ENCODE results near the gene CAPN2.

CAPN2 gene

DNA sequence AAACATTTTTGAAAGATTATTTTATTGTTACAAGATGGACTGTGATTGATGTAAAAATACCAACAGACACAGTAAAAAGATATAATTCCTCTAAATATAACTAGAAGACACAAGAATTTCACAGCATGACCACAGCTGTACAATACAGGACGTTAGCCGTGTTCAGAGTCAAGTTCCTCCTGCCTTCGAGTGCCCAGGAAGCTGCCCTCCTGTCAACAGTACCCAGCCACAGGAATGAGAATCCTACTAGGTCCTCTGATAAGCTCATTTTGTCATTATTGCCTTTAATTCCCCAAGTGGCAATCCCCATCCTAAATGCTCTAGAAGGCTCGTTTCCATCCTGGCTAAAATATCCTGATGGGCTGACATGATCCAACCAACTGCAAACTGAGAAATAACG lies 16.4 kb upstream of the CAPN2 start:
- Histone ChIP-seq H3K4me3 (ENCODE audit: low read length in 2 of 2) (no peak overlapping the region), H2AK5ac (ENCODE audit: low read depth, low read length) (no peak overlapping the region), H3K36me3 (replicated peaks in 1 of 2; ENCODE audit: control insufficient read depth in 2 of 2, insufficient read depth in 2 of 2, low read length in 2 of 2) (no peaks in the 10 kb centered on the region), H3K27me3 (ENCODE audit: control insufficient read depth in 3 of 3, insufficient read depth in 3 of 3, low read depth in 1 of 3, low read length in 3 of 3) (peaks cover 0 to 5% (median 0%) of the 10 kb centered on the region in 3 experiments), H3K14ac (ENCODE audit: low read length) (peak overlapping the region; percentile 31), H3K9ac (ENCODE audit: low read depth, low read length, poor library complexity) (no peak overlapping the region), H3K23ac (ENCODE audit: low read depth, low read length, poor library complexity) (no peak overlapping the region), H2AFZ (ENCODE audit: low read length) (no peak overlapping the region), H3K27ac (replicated peaks; ENCODE audit: low read length) (no peak overlapping the region), H2BK12ac (ENCODE audit: low read length) (no peak overlapping the region), H3K9me3 (replicated peaks in 1 of 2; ENCODE audit: control insufficient read depth in 2 of 2, insufficient read depth in 1 of 2, low read depth in 1 of 2, low read length in 2 of 2) (no peaks in the 10 kb centered on the region), H3K4me1 (ENCODE audit: control insufficient read depth in 2 of 2, insufficient read depth in 1 of 2, low read depth in 1 of 2, low read length in 2 of 2) (peaks cover 6% of the 10 kb centered on the region in 2 donors), H2BK15ac (ENCODE audit: low read length) (no peak overlapping the region), H2BK120ac (ENCODE audit: low read depth, low read length) (no peak overlapping the region), H4K91ac (ENCODE audit: low read depth, low read length, poor library complexity) (no peak overlapping the region), H3K4me2 (ENCODE audit: insufficient read depth, low read length, poor library complexity, severe bottlenecking) (no peak overlapping the region), H3K79me1 (ENCODE audit: low read depth, low read length) (no peaks in the 10 kb centered on the region), H4K8ac (ENCODE audit: low read depth, low read length) (no peak overlapping the region), H2BK5ac (ENCODE audit: low read length) (no peak overlapping the region), H3K18ac (ENCODE audit: low read length) (no peak overlapping the region), H3K4ac (ENCODE audit: low read length) (no peak overlapping the region)
- no peak for DNase-seq (ENCODE audit: low spot score)
- WGBS, 2 donors (ENCODE audit: extremely low coverage in 2 of 2, insufficient read length in 2 of 2, insufficient replicate concordance in 1 of 2) = no CpG with 5 or more reads among the region's 5 CpGs

- DNase-seq (ENCODE audit: low spot score) = no peak
- no CpG with 5 or more reads among the region's 5 CpGs for WGBS, 2 donors (ENCODE audit: extremely low coverage in 2 of 2, insufficient read length in 2 of 2, insufficient replicate concordance in 1 of 2)
- H3K4me3 ChIP-seq (ENCODE audit: low read length in 2 of 2) = no peak overlapping the region
These were observed 11.9 kb upstream of the CAPN2 start for GRCh38 chr1:223700388-223700918.

DNA sequence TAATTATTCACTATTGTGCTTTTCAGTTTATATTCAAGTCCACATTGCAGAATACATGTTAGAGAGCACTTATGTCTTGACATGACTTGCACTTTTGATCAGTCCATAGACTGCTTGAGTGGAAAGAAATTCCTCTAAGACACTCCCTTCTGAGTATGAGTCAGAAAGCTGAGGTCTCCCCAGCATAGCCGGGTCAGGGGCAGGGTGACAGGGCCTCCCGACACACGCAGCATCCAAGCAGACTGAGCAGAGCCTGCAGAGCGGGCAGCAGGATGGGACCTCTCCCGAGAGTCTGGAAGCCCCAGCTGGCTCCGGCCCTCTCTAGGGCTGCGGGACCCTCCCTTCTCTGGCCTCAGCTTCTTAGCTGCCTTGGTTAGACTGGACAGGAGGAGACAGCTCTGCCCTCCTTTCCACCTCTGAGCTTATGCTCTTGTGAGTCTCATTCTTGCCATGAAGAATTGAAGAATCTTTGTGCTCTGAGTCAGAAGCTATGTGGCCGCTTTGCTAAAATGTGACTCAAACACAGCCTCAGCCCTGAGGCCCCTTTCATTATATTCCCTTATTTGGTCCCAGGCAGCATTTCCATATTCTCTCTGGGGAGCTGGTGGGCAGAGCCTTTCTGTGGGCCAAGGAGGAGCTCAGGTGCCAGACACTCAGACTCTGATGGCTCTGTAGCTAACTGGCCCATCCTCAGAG lies 11.2 kb upstream of the CAPN2 start:
- H3K27ac ChIP-seq (replicated peaks; ENCODE audit: low read length) = no peak overlapping the region
- no peak overlapping the region for H3K4ac ChIP-seq (ENCODE audit: low read length)
- no peak overlapping the region for H2AK5ac ChIP-seq (ENCODE audit: low read depth, low read length)
- no peak overlapping the region for H3K9ac ChIP-seq (ENCODE audit: low read depth, low read length, poor library complexity)
- H3K36me3 ChIP-seq (replicated peaks in 1 of 2; ENCODE audit: control insufficient read depth in 2 of 2, insufficient read depth in 2 of 2, low read length in 2 of 2) = no peaks in the 10 kb centered on the region
- H3K79me1 ChIP-seq (ENCODE audit: low read depth, low read length) = no peaks in the 10 kb centered on the region
- no peak overlapping the region for H4K91ac ChIP-seq (ENCODE audit: low read depth, low read length, poor library complexity)
- H3K27me3 ChIP-seq (ENCODE audit: control insufficient read depth in 3 of 3, insufficient read depth in 3 of 3, low read depth in 1 of 3, low read length in 3 of 3) = no peaks in the 10 kb centered on the region
- no peak overlapping the region for H2BK15ac ChIP-seq (ENCODE audit: low read length)
- H2BK120ac ChIP-seq (ENCODE audit: low read depth, low read length) = no peak overlapping the region
- no peak overlapping the region for H3K4me3 ChIP-seq (ENCODE audit: low read length in 2 of 2)
- no peak for DNase-seq (ENCODE audit: low spot score)
- no peak overlapping the region for H4K8ac ChIP-seq (ENCODE audit: low read depth, low read length)
- H3K9me3 ChIP-seq (replicated peaks in 1 of 2; ENCODE audit: control insufficient read depth in 2 of 2, insufficient read depth in 1 of 2, low read depth in 1 of 2, low read length in 2 of 2) = no peaks in the 10 kb centered on the region
- peak overlapping the region; percentile 94 for H2AFZ ChIP-seq (ENCODE audit: low read length)
- H2BK12ac ChIP-seq (ENCODE audit: low read length) = no peak overlapping the region
- peaks cover 7 to 20% of the 10 kb centered on the region in 2 donors for H3K4me1 ChIP-seq (ENCODE audit: control insufficient read depth in 2 of 2, insufficient read depth in 1 of 2, low read depth in 1 of 2, low read length in 2 of 2)
- H3K18ac ChIP-seq (ENCODE audit: low read length) = no peak overlapping the region
- H3K4me2 ChIP-seq (ENCODE audit: insufficient read depth, low read length, poor library complexity, severe bottlenecking) = no peak overlapping the region
- no peak overlapping the region for H3K14ac ChIP-seq (ENCODE audit: low read length)
- no CpG with 5 or more reads among the region's 8 CpGs for WGBS, 2 donors (ENCODE audit: extremely low coverage in 2 of 2, insufficient read length in 2 of 2, insufficient replicate concordance in 1 of 2)
- H2BK5ac ChIP-seq (ENCODE audit: low read length) = no peak overlapping the region
- H3K23ac ChIP-seq (ENCODE audit: low read depth, low read length, poor library complexity) = no peak overlapping the region

More at GRCh38 chr1:223700388-223700918, 11.9 kb upstream of the CAPN2 start:
- Histone ChIP-seq H3K36me3 (replicated peaks in 1 of 2; ENCODE audit: control insufficient read depth in 2 of 2, insufficient read depth in 2 of 2, low read length in 2 of 2) (no peaks in the 10 kb centered on the region), H2AFZ (ENCODE audit: low read length) (peak overlapping the region; percentile 94), H2AK5ac (ENCODE audit: low read depth, low read length) (no peak overlapping the region), H3K4me2 (ENCODE audit: insufficient read depth, low read length, poor library complexity, severe bottlenecking) (no peak overlapping the region), H2BK15ac (ENCODE audit: low read length) (no peak overlapping the region), H2BK5ac (ENCODE audit: low read length) (no peak overlapping the region), H3K14ac (ENCODE audit: low read length) (no peak overlapping the region), H2BK120ac (ENCODE audit: low read depth, low read length) (no peak overlapping the region), H3K27ac (replicated peaks; ENCODE audit: low read length) (no peak overlapping the region), H3K27me3 (ENCODE audit: control insufficient read depth in 3 of 3, insufficient read depth in 3 of 3, low read depth in 1 of 3, low read length in 3 of 3) (no peaks in the 10 kb centered on the region), H4K91ac (ENCODE audit: low read depth, low read length, poor library complexity) (no peak overlapping the region), H4K8ac (ENCODE audit: low read depth, low read length) (no peak overlapping the region), H3K4me1 (ENCODE audit: control insufficient read depth in 2 of 2, insufficient read depth in 1 of 2, low read depth in 1 of 2, low read length in 2 of 2) (peaks cover 7 to 20% of the 10 kb centered on the region in 2 donors), H2BK12ac (ENCODE audit: low read length) (no peak overlapping the region), H3K9ac (ENCODE audit: low read depth, low read length, poor library complexity) (no peak overlapping the region), H3K79me1 (ENCODE audit: low read depth, low read length) (no peaks in the 10 kb centered on the region), H3K4ac (ENCODE audit: low read length) (no peak overlapping the region), H3K18ac (ENCODE audit: low read length) (no peak overlapping the region), H3K23ac (ENCODE audit: low read depth, low read length, poor library complexity) (no peak overlapping the region), H3K9me3 (replicated peaks in 1 of 2; ENCODE audit: control insufficient read depth in 2 of 2, insufficient read depth in 1 of 2, low read depth in 1 of 2, low read length in 2 of 2) (no peaks in the 10 kb centered on the region)

GRCh38 chr1:223702735-223703667 lies 9.3 kb upstream of the CAPN2 start:
- no peak overlapping the region for H4K8ac ChIP-seq (ENCODE audit: low read depth, low read length)
- H3K4me3 ChIP-seq (ENCODE audit: low read length in 2 of 2) = no peak overlapping the region
- H2BK12ac ChIP-seq (ENCODE audit: low read length) = no peak overlapping the region
- no peak overlapping the region for H3K27ac ChIP-seq (replicated peaks; ENCODE audit: low read length)
- H3K14ac ChIP-seq (ENCODE audit: low read length) = no peak overlapping the region
- H3K9ac ChIP-seq (ENCODE audit: low read depth, low read length, poor library complexity) = no peak overlapping the region
- H2BK120ac ChIP-seq (ENCODE audit: low read depth, low read length) = no peak overlapping the region
- WGBS, 2 donors (ENCODE audit: extremely low coverage in 2 of 2, insufficient read length in 2 of 2, insufficient replicate concordance in 1 of 2) = no CpG with 5 or more reads among the region's 4 CpGs
- no peaks in the 10 kb centered on the region for H3K27me3 ChIP-seq (ENCODE audit: control insufficient read depth in 3 of 3, insufficient read depth in 3 of 3, low read depth in 1 of 3, low read length in 3 of 3)
- H3K18ac ChIP-seq (ENCODE audit: low read length) = no peak overlapping the region
- H3K4ac ChIP-seq (ENCODE audit: low read length) = no peak overlapping the region
- H2AK5ac ChIP-seq (ENCODE audit: low read depth, low read length) = no peak overlapping the region
- peaks cover 10 to 25% of the 10 kb centered on the region in 2 donors for H3K4me1 ChIP-seq (ENCODE audit: control insufficient read depth in 2 of 2, insufficient read depth in 1 of 2, low read depth in 1 of 2, low read length in 2 of 2)
- H3K4me2 ChIP-seq (ENCODE audit: insufficient read depth, low read length, poor library complexity, severe bottlenecking) = no peak overlapping the region
- no peak for DNase-seq (ENCODE audit: low spot score)
- no peak overlapping the region for H4K91ac ChIP-seq (ENCODE audit: low read depth, low read length, poor library complexity)
- H3K79me1 ChIP-seq (ENCODE audit: low read depth, low read length) = no peaks in the 10 kb centered on the region
- H2BK5ac ChIP-seq (ENCODE audit: low read length) = no peak overlapping the region
- no peak overlapping the region for H2BK15ac ChIP-seq (ENCODE audit: low read length)
- H3K23ac ChIP-seq (ENCODE audit: low read depth, low read length, poor library complexity) = no peak overlapping the region
- peak overlapping the region; percentile 19 for H2AFZ ChIP-seq (ENCODE audit: low read length)
- H3K36me3 ChIP-seq (replicated peaks in 1 of 2; ENCODE audit: control insufficient read depth in 2 of 2, insufficient read depth in 2 of 2, low read length in 2 of 2) = no peaks in the 10 kb centered on the region
- H3K9me3 ChIP-seq (replicated peaks in 1 of 2; ENCODE audit: control insufficient read depth in 2 of 2, insufficient read depth in 1 of 2, low read depth in 1 of 2, low read length in 2 of 2) = no peaks in the 10 kb centered on the region

Measured in neuronal stem cell (in vitro differentiated cells).